GM19238 (cell line): ENCODE data around the gene TOMT.
"Not testable (repeated sequence)": the region's sequence is repeated elsewhere in the genome, so short reads cannot be mapped to it uniquely, and the experiment has no call there.

Experiments
- DNase-seq: peaks from one replicate; pipeline ENCODE4 v3.0.0; 2011; ENCODE audit warnings: low spot score; ENCODE audit not compliant: insufficient read length

The TOMT gene

GRCh38 chr11:72123117-72123653, 17.5 kb downstream of the TOMT start:
- DNase-seq: no peak

DNA sequence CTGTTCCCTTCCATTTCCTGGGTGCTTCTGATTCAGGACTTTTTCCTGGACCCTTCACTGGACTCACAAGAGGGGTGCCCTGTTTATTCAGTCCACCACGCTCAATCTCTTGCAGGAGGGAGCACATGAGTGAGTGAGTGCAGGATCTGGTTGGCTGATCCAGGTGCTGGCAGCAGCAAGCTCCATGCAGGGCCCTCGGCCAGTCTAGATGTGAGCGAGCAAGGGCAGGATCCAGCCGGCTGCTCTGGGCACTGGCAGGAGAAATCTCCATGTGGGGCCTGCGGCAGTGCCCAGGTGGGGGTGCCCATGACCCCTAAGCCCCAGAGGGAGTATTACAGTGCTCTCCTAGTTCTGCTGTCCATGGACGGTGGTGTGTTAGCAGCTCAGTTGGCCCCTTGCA, 18.3 kb downstream of the TOMT start:
- DNase-seq: no peak

- no peak for DNase-seq
Observed at GRCh38 chr11:72125956-72126355, 20.2 kb downstream of the TOMT start.

GRCh38 chr11:72127923-72128322, 22.2 kb downstream of the TOMT start:
- no peak for DNase-seq

GRCh38 chr11:72129381-72129780, 23.7 kb downstream of the TOMT start:
- no peak for DNase-seq

GRCh38 chr11:72132646-72133045, 26.9 kb downstream of the TOMT start:
- no peak for DNase-seq

DNA sequence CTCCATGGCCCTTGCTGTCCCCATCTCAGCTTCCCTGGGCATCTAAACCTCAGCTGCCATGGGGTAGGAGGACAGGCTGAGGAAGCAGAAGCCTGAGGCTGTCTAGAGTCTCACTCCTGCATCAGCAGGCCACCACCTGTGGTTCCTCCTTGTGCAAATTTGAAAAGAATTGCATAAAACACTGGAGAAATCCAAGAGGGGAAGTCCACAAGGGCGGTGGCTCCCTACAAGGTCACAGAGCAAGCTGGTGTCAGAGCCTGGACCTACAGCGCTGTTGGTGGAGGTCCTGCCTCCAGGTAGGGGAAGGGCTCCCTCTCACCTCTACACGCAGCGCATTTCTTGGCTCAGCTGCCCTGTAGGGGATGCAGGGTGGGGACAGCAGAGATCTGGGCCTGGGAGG, 29.7 kb downstream of the TOMT start, which contains the start of gene FOLR3:
Gene FOLR3 (plus strand): TSS at position 253 of the 400 bp plus-strand sequence. CDS start 228 bp downstream, outside the sequence.
- not testable (repeated sequence) for DNase-seq

GRCh38 chr11:72135891-72136683, 30.4 kb downstream of the TOMT start:
- DNase-seq: no peak

- DNase-seq: no peak
Observed at GRCh38 chr11:72136684-72137262, 31.0 kb downstream of the TOMT start.

GRCh38 chr11:72138821-72139390, 33.2 kb downstream of the TOMT start:
- DNase-seq: no peak

- no peak for DNase-seq
Observed at GRCh38 chr11:72139500-72139899, 33.8 kb downstream of the TOMT start.

DNA sequence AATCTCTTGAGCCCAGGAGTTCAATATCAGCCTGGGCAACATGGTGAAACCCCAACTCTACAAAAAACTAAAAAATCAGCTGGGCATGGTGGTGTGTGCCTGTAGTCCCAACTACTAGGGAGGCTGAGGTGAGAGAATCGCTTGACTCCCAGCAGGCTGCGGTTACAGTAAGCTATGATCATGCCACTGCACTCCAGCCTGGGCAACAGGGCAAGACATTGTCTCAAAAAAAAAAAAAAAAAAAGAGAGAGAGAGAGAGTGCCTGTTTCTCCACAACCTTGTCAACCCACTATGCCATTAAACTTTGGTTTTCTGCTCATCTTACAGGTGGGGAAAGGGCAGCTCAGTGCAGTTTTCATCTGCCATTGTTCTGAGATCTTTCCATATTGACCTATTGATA, 34.9 kb downstream of the TOMT start:
- DNase-seq: no peak

DNA sequence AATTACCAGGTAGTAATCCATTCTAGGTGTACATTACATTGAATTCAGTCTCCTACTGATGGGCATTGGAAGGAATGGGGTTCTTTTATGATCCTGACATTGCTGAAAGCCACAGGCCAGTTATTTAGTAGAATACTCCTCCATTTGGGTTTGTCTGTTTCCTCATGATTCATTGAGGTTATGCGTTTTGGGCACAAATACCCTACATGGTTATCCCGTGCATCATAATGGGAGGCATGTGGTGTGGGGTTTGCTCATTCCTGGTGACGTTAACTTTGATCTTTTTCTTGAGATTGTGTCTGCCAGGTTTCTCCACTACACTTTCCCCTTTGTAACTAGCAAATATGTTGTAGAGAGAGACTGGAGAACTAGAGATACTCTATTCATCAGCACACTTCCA, 35.3 kb downstream of the TOMT start:
- DNase-seq: no peak

DNA sequence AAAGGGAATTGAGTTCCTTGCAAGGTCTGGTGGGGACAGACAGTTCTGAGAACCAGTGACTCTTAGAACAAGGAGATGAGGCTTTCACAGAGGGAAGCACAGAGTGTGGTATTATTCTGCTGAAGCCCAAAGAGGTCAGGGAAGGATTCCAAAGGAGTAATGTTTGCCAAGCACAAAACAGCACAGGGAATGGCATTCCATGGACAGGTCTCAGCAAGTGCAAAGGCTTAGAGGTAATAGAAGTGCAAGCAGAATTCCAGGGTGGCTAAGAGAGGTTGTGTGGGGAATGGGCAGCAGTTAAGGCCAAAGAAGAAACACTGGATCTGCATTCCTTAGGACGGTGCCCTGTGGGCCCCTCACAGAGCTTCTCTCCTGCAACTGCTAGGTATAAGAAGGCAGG, 36.4 kb downstream of the TOMT start:
- DNase-seq: not testable (repeated sequence)

GRCh38 chr11:72142543-72142942, 36.8 kb downstream of the TOMT start:
- not testable (repeated sequence) for DNase-seq

DNA sequence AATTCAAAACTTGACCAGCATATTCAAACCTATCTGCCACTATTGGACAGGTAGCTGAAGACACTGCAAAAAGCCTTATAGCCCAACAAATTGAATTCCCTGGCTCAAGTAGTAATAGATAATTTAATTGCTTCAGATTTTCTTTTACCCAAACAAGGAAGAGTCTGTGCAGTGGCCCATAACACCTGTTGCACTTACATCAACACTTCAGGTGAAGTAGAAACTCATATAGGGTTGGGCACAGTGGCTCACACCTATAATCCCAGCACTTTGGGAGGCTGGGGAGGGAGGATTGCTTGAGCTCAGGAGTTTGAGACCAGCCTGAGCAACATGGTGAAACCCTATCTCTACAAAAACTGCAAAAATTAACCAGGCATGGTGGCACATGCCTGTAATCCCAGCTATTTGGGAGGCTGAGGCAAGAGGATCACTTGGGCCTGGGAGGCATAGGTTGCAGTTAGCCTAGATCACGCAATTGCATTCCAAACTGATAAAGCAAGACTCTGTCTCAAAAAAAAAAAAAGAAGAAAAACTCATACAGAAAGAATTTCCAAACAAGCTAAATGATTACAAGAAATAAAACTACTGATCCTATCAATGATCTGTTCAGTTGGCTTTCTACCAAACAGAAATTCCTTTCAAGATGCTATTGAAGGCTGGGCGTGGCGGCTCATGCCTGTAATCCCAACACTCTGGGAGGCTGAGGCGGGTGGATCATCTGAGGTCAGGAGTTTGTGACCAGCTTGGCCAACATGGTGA, 39.3 kb downstream of the TOMT start:
- DNase-seq: no peak

- DNase-seq: no peak
Observed at GRCh38 chr11:72146625-72147024, 40.9 kb downstream of the TOMT start.

DNA sequence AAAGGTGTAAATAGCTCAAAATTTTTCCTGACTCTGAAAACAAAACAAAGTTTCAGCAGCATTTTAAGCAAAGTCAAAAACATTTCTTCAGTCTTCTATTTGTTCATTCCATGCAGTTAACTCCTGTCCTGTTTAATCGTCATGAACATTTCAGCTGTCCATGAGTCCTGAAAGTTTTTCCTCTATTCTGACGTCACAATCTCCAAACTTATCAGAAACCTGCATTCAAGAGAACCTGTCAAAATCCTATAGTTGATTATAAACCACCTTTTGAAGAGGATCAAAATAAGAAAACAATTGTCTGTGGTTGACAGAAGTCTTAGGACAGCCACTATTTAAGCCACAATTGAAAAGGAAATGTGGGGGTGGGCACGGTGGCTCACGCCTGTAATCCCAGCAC, 45.2 kb downstream of the TOMT start:
- DNase-seq: no peak

GRCh38 chr11:72153874-72154273, 48.1 kb downstream of the TOMT start:
- not testable (repeated sequence) for DNase-seq

GRCh38 chr11:72154816-72155215, 49.1 kb downstream of the TOMT start:
- no peak for DNase-seq

DNA sequence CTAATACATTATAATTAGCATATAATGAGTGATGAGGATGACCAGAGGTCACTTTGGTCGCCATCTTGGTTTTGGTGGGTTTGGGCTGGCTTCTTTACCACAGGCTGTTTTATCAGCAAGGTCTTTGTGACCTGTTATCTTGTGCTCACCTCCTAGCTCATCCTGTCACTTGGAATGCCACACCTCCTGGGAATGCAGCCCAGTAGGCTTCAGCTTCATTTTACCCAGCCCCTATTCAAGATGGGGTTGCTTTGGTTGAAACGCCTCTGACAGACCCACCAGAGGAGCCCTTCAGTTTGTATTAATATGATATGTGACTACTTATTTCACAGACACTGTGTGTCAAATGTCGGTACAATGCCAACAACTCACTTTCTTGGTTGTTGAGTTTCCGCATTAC, 50.0 kb downstream of the TOMT start:
- DNase-seq: no peak

GRCh38 chr11:72157131-72157530, 51.4 kb downstream of the TOMT start:
- no peak for DNase-seq
